MM.1S (cell line): ENCODE data around the gene WDR19.

Source experiments
- CTCF ChIP-seq: fragments of 300-600 bp; sonication (generic); IDR thresholded peaks from 2 replicates; pipeline ENCODE4 v1.5.1; 2016; ENCODE audit warnings: antibody characterized with exemption, low read length, mixed read lengths
- EZH2phosphoT487 ChIP-seq: fragments of 300-600 bp; sonication (generic); IDR thresholded peaks from 2 replicates; pipeline ENCODE4 v1.6.1; 2018; ENCODE audit warnings: antibody characterized with exemption, low read length

GRCh38 chr4:39181905-39182638, at the start of gene WDR19:
- TF ChIP-seq CTCF (peak; percentile 66), EZH2phosphoT487 (no peak)
